ENCODE results near the gene RPP21.

The RPP21 gene

DNA sequence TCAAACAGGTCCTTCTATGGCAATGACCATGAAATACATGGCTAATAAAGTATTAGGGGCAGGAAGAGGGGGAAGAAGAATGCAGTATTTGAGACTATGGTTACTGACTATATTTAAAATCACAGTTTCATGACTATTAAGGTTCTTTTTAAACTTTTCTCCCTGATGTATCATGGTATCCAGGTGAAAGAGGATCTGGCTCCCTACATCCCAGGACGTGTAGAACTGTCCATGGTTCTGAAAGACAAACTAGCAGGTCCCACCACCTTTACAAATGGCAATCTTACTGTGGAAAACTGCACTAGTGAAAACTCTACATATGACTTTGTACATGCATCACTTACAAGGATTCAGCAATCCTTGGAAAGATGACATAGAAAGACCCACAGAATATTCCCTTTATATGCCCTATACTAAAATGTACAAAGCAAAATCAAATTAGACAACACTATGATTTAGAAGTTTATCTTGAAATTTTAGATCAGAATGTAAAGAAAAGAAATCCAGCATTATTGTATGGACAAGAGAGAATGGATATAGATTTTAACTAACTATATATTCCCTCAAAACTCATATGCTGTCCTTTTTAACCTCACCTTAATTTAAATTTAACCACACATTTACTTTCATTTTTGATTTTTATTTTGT, 33.5 kb downstream of the RPP21 start:
- no peak for DNase-seq (ENCODE audit: low read depth, low spot score)

DNA sequence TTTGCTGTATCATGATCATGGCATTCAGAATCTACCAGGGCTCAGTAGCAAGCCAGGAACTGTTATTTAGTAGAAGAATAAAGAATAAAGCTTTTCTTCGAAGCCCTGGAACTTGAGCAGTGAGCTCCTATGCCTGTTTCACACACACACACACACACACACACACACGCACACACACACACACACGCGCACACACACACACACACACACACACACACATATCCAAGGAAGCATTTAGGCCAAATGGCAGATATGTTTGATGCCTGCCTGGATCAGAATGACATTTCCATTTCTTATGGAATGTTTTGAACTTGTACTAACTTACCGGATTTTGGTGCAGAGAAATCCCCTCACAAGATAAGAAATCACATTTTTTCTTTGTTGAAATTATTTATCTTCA, 35.5 kb downstream of the RPP21 start:
- no peak for DNase-seq (ENCODE audit: low read depth, low spot score)

DNA sequence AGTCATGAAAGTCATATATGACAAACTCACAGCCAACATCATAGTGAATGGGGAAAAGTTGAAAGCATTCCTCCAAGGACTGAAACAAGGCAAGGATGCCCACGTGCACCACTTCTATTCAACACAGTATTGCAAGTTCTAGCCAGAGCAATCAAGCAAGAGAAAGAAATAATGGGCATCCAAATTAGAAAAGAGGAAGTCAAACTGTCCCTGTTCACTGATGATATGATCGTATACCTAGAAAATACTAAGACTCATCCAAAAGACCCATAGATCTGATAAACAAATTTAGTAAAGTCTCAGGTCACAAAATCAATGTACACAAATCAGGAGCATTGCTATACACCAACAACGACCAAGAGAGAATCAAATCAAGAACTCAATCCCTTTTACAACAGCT, 41.2 kb downstream of the RPP21 start:
- DNase-seq (ENCODE audit: low read depth, low spot score): no peak

DNA sequence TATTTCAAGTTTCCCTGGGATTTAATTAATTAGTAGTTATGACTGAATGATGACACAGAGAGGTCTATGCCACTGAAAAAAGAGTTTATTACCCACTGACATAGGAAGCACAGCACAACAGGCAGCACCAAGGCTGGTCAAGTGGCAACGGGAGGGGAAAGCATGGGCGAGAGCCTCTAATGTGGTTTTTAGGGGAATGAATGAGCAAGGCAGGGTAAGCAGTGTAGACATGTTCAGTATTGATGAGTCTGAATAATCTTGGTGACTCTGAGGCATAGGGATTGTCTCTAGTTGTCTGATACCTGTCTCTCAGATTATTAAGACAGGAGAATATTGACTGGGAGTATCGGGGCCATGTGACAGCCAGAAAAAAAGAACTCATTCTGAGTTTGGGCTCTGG, 46.3 kb downstream of the RPP21 start:
- no peak for DNase-seq (ENCODE audit: low read depth, low spot score)

DNA sequence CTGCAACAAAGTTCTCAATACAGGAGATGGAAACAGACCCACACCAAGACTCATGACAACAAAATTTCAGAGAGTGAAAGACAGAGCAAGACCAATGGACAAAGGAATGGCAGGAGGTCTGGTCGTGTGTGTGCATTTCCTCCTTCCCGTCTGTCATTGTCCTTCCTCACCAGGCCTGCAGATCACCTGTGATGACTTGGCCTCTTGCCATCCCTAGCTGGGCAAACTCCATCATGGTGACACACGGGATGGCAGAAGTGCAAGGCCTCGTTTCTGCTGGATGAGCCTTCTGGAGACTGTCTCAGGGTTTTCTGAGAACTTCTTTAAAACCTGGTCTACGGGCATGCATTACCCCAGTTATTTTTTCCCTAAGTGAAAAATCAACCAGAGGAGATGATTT, 49.2 kb downstream of the RPP21 start:
- no peak for DNase-seq (ENCODE audit: low read depth, low spot score)

Measured in ELF-1 (cell line).